Hepatocyte (in vitro differentiated cells): ENCODE results near the gene SLC5A6. TPM values are rescaled to one million over a fixed set of nuclear protein-coding genes. Genes with fewer than 3 reads are reported as not detected.

Experiments used
- DNase-seq: peaks from one replicate; pipeline ENCODE4 v3.0.0-alpha.2; 2016; ENCODE audit warnings: low spot score
- H2AFZ ChIP-seq: fragments of 200-600 bp; sonication (generic); 2 replicates; pipeline ENCODE4 v1.6.0; 2016; ENCODE audit warnings: antibody characterized with exemption, mild to moderate bottlenecking
- H3K27ac ChIP-seq: fragments of 200-600 bp; sonication (generic); 2 replicates; pipeline ENCODE4 v1.5.1; 2016; ENCODE audit warnings: mild to moderate bottlenecking
- H3K27me3 ChIP-seq: fragments of 200-600 bp; sonication (generic); 2 replicates; pipeline ENCODE4 v1.6.1; 2016
- H3K36me3 ChIP-seq: fragments of 200-600 bp; sonication (generic); replicated peaks from 2 replicates; pipeline ENCODE4 v1.5.1; 2016; ENCODE audit warnings: low read depth; ENCODE audit not compliant: insufficient read depth
- H3K4me1 ChIP-seq: fragments of 200-600 bp; sonication (generic); 2 replicates; pipeline ENCODE4 v1.5.1; 2016; ENCODE audit warnings: mild to moderate bottlenecking, moderate library complexity; ENCODE audit not compliant: insufficient read depth
- H3K4me2 ChIP-seq: fragments of 200-600 bp; sonication (generic); 2 replicates; pipeline ENCODE4 v1.6.0; 2016
- H3K4me3 ChIP-seq: fragments of 200-600 bp; sonication (generic); 2 replicates; pipeline ENCODE4 v1.5.1; 2016; ENCODE audit warnings: mild to moderate bottlenecking
- H3K79me2 ChIP-seq: fragments of 200-600 bp; sonication (generic); 2 replicates; pipeline ENCODE4 v1.6.0; 2017; ENCODE audit warnings: mild to moderate bottlenecking
- H3K9me2 ChIP-seq: fragments of 200-600 bp; sonication (generic); replicated peaks from 2 replicates; pipeline ENCODE4 v1.6.0; 2017; ENCODE audit warnings: mild to moderate bottlenecking; ENCODE audit not compliant: insufficient read depth
- H3K9me3 ChIP-seq: fragments of 200-600 bp; sonication (generic); 2 replicates; pipeline ENCODE4 v1.5.1; 2016; ENCODE audit warnings: low read depth, mild to moderate bottlenecking
- H4K20me1 ChIP-seq: fragments of 200-600 bp; sonication (generic); 2 replicates; pipeline ENCODE4 v1.6.0; 2016; ENCODE audit warnings: mild to moderate bottlenecking; ENCODE audit not compliant: insufficient read depth, poor library complexity, severe bottlenecking
- CTCF ChIP-seq: fragments of 200-600 bp; sonication (generic); IDR thresholded peaks from 2 replicates; pipeline ENCODE4 v1.5.1; 2016; ENCODE audit warnings: antibody characterized with exemption, mild to moderate bottlenecking; ENCODE audit not compliant: poor library complexity
- EZH2 ChIP-seq: fragments of 200-600 bp; sonication (generic); IDR thresholded peaks from 2 replicates; pipeline ENCODE4 v1.6.1; 2016; ENCODE audit warnings: antibody characterized with exemption, mild to moderate bottlenecking, borderline replicate concordance
- EZH2phosphoT487 ChIP-seq: fragments of 200-600 bp; sonication (generic); IDR thresholded peaks from one replicate; pipeline ENCODE4 v1.6.1; 2018; ENCODE audit warnings: antibody characterized with exemption, mild to moderate bottlenecking, low read depth, moderate library complexity; ENCODE audit not compliant: unreplicated experiment, severe bottlenecking
- WGBS: methylation state at CpG from one replicate; pipeline ENCODE4 v1.1.6; 2016; ENCODE audit warnings: low lambda C conversion rate; ENCODE audit errors: missing lambda C conversion rate; 5-methylcytosine and 5-hydroxymethylcytosine counted together
- polyA plus RNA-seq: library from polyadenylated mRNA; unstranded; fragments of >200 nt; fragmentation: Nextera tagmentation; extraction: Ambion mirVana; gene quantifications from 2 replicates; pipeline ENCODE4 v1.2.1, GENCODE V29; 2016
- total RNA-seq: library from RNA; depleted of rRNA; stranded (reverse); fragments of >200 nt; gene quantifications from 2 replicates; pipeline ENCODE4 v1.2.3, GENCODE V29; 2014

Gene SLC5A6
- total and polyA plus RNA-seq, 2 experiments from 2014 or later, result 58.9 to 72.3 TPM

GRCh38 chr2:27236626-27237025 is 24.6 kb upstream of the SLC5A6 start:
- no peaks in the 10 kb centered on the region for H3K9me2 ChIP-seq
- no peaks in the 10 kb centered on the region for H3K4me1 ChIP-seq
- WGBS, result 98% methylated on average over 3 of the region's 3 CpGs
- no peak overlapping the region for H3K27ac ChIP-seq
- no peaks in the 10 kb centered on the region for H3K27me3 ChIP-seq
- no peaks in the 10 kb centered on the region for H3K36me3 ChIP-seq
- no peak overlapping the region for H3K4me3 ChIP-seq
- no peaks in the 10 kb centered on the region for H3K9me3 ChIP-seq
- TF ChIP-seq EZH2phosphoT487, result no peak
- TF ChIP-seq CTCF, result no peak
- no peak overlapping the region for H3K4me2 ChIP-seq
- no peak overlapping the region for H2AFZ ChIP-seq
- DNase-seq, result no peak
- no peaks in the 10 kb centered on the region for H4K20me1 ChIP-seq
- no peaks in the 10 kb centered on the region for H3K79me2 ChIP-seq

- no peaks in the 10 kb centered on the region for H3K4me1 ChIP-seq
- H3K9me3 ChIP-seq, result no peaks in the 10 kb centered on the region
- H3K36me3 ChIP-seq, result no peaks in the 10 kb centered on the region
- no peaks in the 10 kb centered on the region for H4K20me1 ChIP-seq
- 96% methylated on average over 12 of the region's 12 CpGs for WGBS
- no peak overlapping the region for H2AFZ ChIP-seq
- TF ChIP-seq EZH2, result no peak
- no peak overlapping the region for H3K4me2 ChIP-seq
- no peak for DNase-seq
- no peaks in the 10 kb centered on the region for H3K79me2 ChIP-seq
- no peaks in the 10 kb centered on the region for H3K27me3 ChIP-seq
- no peak overlapping the region for H3K27ac ChIP-seq
- H3K9me2 ChIP-seq, result no peaks in the 10 kb centered on the region
- no peak overlapping the region for H3K4me3 ChIP-seq
These were observed 24.1 kb upstream of the SLC5A6 start for GRCh38 chr2:27236136-27236535.

GRCh38 chr2:27233341-27233740 is 21.3 kb upstream of the SLC5A6 start:
- Histone ChIP-seq H3K79me2 (no peaks in the 10 kb centered on the region), H3K9me2 (no peaks in the 10 kb centered on the region), H3K36me3 (no peaks in the 10 kb centered on the region), H3K4me3 (no peak overlapping the region), H3K27ac (no peak overlapping the region), H3K4me2 (no peak overlapping the region), H3K4me1 (no peaks in the 10 kb centered on the region), H3K9me3 (no peaks in the 10 kb centered on the region), H2AFZ (no peak overlapping the region), H4K20me1 (no peaks in the 10 kb centered on the region), H3K27me3 (no peaks in the 10 kb centered on the region)
- WGBS, result 95% methylated on average over 14 of the region's 14 CpGs
- no peak for TF ChIP-seq CTCF
- no peak for TF ChIP-seq EZH2phosphoT487
- TF ChIP-seq EZH2, result no peak
- DNase-seq, result no peak

GRCh38 chr2:27231921-27232320 is 19.9 kb upstream of the SLC5A6 start:
- TF ChIP-seq EZH2phosphoT487, result no peak
- TF ChIP-seq CTCF, result no peak
- TF ChIP-seq EZH2, result no peak
- Histone ChIP-seq H3K79me2 (no peaks in the 10 kb centered on the region), H3K36me3 (no peaks in the 10 kb centered on the region), H3K9me3 (no peaks in the 10 kb centered on the region), H2AFZ (no peak overlapping the region), H3K27me3 (no peaks in the 10 kb centered on the region), H3K4me1 (no peaks in the 10 kb centered on the region), H3K4me2 (no peak overlapping the region), H3K27ac (no peak overlapping the region), H4K20me1 (no peaks in the 10 kb centered on the region), H3K9me2 (no peaks in the 10 kb centered on the region), H3K4me3 (no peak overlapping the region)
- DNase-seq, result no peak
- 98% methylated on average over 13 of the region's 13 CpGs for WGBS
